GM19025 (cell line): ENCODE measurements around the gene PPP4R1.
"Not testable (repeated sequence)": the region's sequence is repeated elsewhere in the genome, so short reads cannot be mapped to it uniquely, and the experiment has no call there.

Experiments used
- ATAC-seq: cut with Tn5 transposase; IDR thresholded peaks from one replicate; pipeline ENCODE4 v1.9.1; 2021; ENCODE audit warnings: mild to moderate bottlenecking, low read depth, moderate library complexity; ENCODE audit not compliant: unreplicated experiment

PPP4R1 gene

GRCh38 chr18:9629709-9630108 is 15.3 kb upstream of the PPP4R1 start:
- ATAC-seq = no peak

GRCh38 chr18:9628984-9629383 is 14.6 kb upstream of the PPP4R1 start:
- ATAC-seq = no peak

GRCh38 chr18:9627642-9628041 is 13.3 kb upstream of the PPP4R1 start:
- ATAC-seq = no peak

GRCh38 chr18:9619990-9620389 is 5.6 kb upstream of the PPP4R1 start:
- no peak for ATAC-seq

GRCh38 chr18:9619545-9619944 is 5.2 kb upstream of the PPP4R1 start:
- ATAC-seq = no peak

GRCh38 chr18:9619056-9619455 is 4.7 kb upstream of the PPP4R1 start:
- ATAC-seq = no peak

GRCh38 chr18:9617006-9617542 is 2.7 kb upstream of the PPP4R1 start:
- ATAC-seq = no peak

- no peak for ATAC-seq
These were observed 1.7 kb upstream of the PPP4R1 start for GRCh38 chr18:9616049-9616448.

- ATAC-seq = no peak
These were observed 980 bp upstream of the PPP4R1 start for GRCh38 chr18:9615280-9615797.

GRCh38 chr18:9613550-9614400 is 584 bp downstream of the PPP4R1 start:
- peak; percentile 38 for ATAC-seq

GRCh38 chr18:9612977-9613376 is 1.4 kb downstream of the PPP4R1 start:
- no peak for ATAC-seq

GRCh38 chr18:9612215-9612830 is 2.0 kb downstream of the PPP4R1 start:
- ATAC-seq = peak; percentile 26

GRCh38 chr18:9609190-9609589 is 5.2 kb downstream of the PPP4R1 start:
- ATAC-seq = no peak

- ATAC-seq = no peak
These were observed 5.6 kb downstream of the PPP4R1 start for GRCh38 chr18:9608728-9609127.

GRCh38 chr18:9608298-9608697 is 6.1 kb downstream of the PPP4R1 start:
- no peak for ATAC-seq

- ATAC-seq = not testable (repeated sequence)
These were observed 7.2 kb downstream of the PPP4R1 start for GRCh38 chr18:9607111-9607510.

- no peak for ATAC-seq
These were observed 8.3 kb downstream of the PPP4R1 start for GRCh38 chr18:9606039-9606438.

- no peak for ATAC-seq
These were observed 10.0 kb downstream of the PPP4R1 start for GRCh38 chr18:9604348-9604747.

GRCh38 chr18:9599328-9599727 is 15.0 kb downstream of the PPP4R1 start:
- no peak for ATAC-seq

- no peak for ATAC-seq
These were observed 16.8 kb downstream of the PPP4R1 start for GRCh38 chr18:9597609-9598008.

GRCh38 chr18:9596843-9597526 is 17.4 kb downstream of the PPP4R1 start:
- no peak for ATAC-seq
